Sigmoid colon (tissue), 7 donors: Measurements from ENCODE around the gene RBM28. TPM values are rescaled to one million over a fixed set of nuclear protein-coding genes. Genes with fewer than 3 reads are reported as not detected.

ENCODE experiments used
- DNase-seq: peaks from one replicate; pipeline ENCODE4 v3.0.0-alpha.2; 2019
- H3K27ac ChIP-seq, 4 donors: fragments of 200-600 bp; sonication (generic); one replicate each; pipeline ENCODE4 v1.5.1; 2016 to 2019; ENCODE audit warnings: mild to moderate bottlenecking in 1 of 4
- H3K27me3 ChIP-seq, 3 donors: fragments of 200-600 bp; sonication (generic); one replicate each; pipeline ENCODE4 v1.5.1; 2019; ENCODE audit warnings: mild to moderate bottlenecking in 1 of 3
- H3K36me3 ChIP-seq, 4 donors: fragments of 200-600 bp; sonication (generic); one replicate each; pipeline ENCODE4 v1.5.1; 2016 to 2019
- H3K4me1 ChIP-seq, 4 donors: fragments of 200-600 bp; sonication (generic); one replicate each; pipeline ENCODE4 v1.5.1; 2017 to 2019
- H3K4me3 ChIP-seq, 4 donors: fragments of 200-600 bp; sonication (generic); one replicate each; pipeline ENCODE4 v1.5.1; 2017 to 2019; ENCODE audit warnings: mild to moderate bottlenecking in 2 of 4, moderate library complexity in 1 of 4
- H3K9me3 ChIP-seq, 4 donors: fragments of 200-600 bp in 3 of 4; sonication (generic) in 3 of 4; one replicate each; pipeline versions ENCODE4 v1.5.1 to v1.6.1; 2013 to 2019
- CTCF ChIP-seq, 4 experiments: fragments of 450-650 bp in 3 of 4; fragments of 200-600 bp in 1 of 4; IDR thresholded peaks; one replicate each; pipeline ENCODE4 v1.5.1; 2016 to 2019; ENCODE audit warnings: antibody characterized with exemption in 4 of 4, mild to moderate bottlenecking in 3 of 4, moderate library complexity in 2 of 4
- EP300 ChIP-seq, 4 donors: sonication (generic); formaldehyde crosslinking; IDR thresholded peaks; one replicate each; pipeline ENCODE4 v1.6.1; 2017; ENCODE audit warnings: antibody characterized with exemption in 4 of 4
- POLR2A ChIP-seq, 2 donors: fragments of 450-650 bp; IDR thresholded peaks; one replicate each; pipeline ENCODE4 v1.6.1; 2016; ENCODE audit warnings: antibody characterized with exemption in 2 of 2, mild to moderate bottlenecking in 2 of 2, moderate library complexity in 2 of 2
- POLR2AphosphoS5 ChIP-seq, 4 donors: sonication (generic); formaldehyde crosslinking; IDR thresholded peaks; one replicate each; pipeline ENCODE4 v1.6.1; 2017; ENCODE audit warnings: antibody characterized with exemption in 4 of 4
- WGBS, 2 donors: extraction: QIAGEN DNeasy Blood & Tissue Kit; methylation state at CpG; one replicate each; pipeline ENCODE4 v1.1.7; 2013; 5-methylcytosine and 5-hydroxymethylcytosine counted together
- intact Hi-C: fragments of 100-400 bp; cut with DNase I; formaldehyde crosslinking; loops from one replicate; pipeline ENCODE4 v1.15.1; 2023
- polyA plus RNA-seq, 3 donors: library from polyadenylated mRNA; stranded (reverse); fragments of 200-250 nt; gene quantifications; one replicate each; pipeline ENCODE4 v1.2.3, GENCODE V29; 2013
- total RNA-seq, 4 donors: library from RNA; depleted of rRNA; stranded (reverse); fragments of >200 nt; gene quantifications; one replicate each; pipeline ENCODE4 v1.1.0, GENCODE V29; 2016
- donor health status: healthy with polysubstance abuse.
- donor health status: Bipolar disorder and iron deficiency.
- donor health status: healthy.

The RBM28 gene
- total and polyA plus RNA-seq, 7 donors, result 6.6 to 36.3 (median 15.1) TPM

GRCh38 chr7:128389618-128390329, 46.1 kb upstream of the RBM28 start:
- H3K36me3 ChIP-seq, result peaks cover 0 to 32% (median 18%) of the 10 kb centered on the region in 4 donors
- intact Hi-C loops, result no loop called here
- 78 to 81% methylated on average over 9 of the region's 9 CpGs for WGBS, 2 donors
- H3K27ac ChIP-seq, result no peak overlapping the region
- TF ChIP-seq EP300 (IDR thresholded peaks at IDR 0.05) (no peak), POLR2AphosphoS5 (IDR thresholded peaks at IDR 0.05) (no peak), CTCF (IDR thresholded peaks at IDR 0.05) (no peak), POLR2A (IDR thresholded peaks at IDR 0.05) (no peak)
- peaks cover 0 to 9% (median 7%) of the 10 kb centered on the region in 4 donors for H3K4me1 ChIP-seq
- no peak overlapping the region for H3K4me3 ChIP-seq
- no peaks in the 10 kb centered on the region for H3K9me3 ChIP-seq
- H3K27me3 ChIP-seq, result no peaks in the 10 kb centered on the region
- no peak for DNase-seq

GRCh38 chr7:128389085-128389617, 45.4 kb upstream of the RBM28 start:
- intact Hi-C loops, result no loop called here
- no peaks in the 10 kb centered on the region for H3K27me3 ChIP-seq
- WGBS, 2 donors, result 60 to 69% methylated on average over 2 of the region's 2 CpGs
- H3K4me1 ChIP-seq, result peaks cover 0 to 9% (median 7%) of the 10 kb centered on the region in 4 donors
- no peaks in the 10 kb centered on the region for H3K9me3 ChIP-seq
- no peak overlapping the region for H3K4me3 ChIP-seq
- DNase-seq, result no peak
- TF ChIP-seq EP300 (IDR thresholded peaks at IDR 0.05), result no peak
- no peak for TF ChIP-seq POLR2A (IDR thresholded peaks at IDR 0.05)
- no peak for TF ChIP-seq CTCF (IDR thresholded peaks at IDR 0.05)
- TF ChIP-seq POLR2AphosphoS5 (IDR thresholded peaks at IDR 0.05), result no peak
- peaks cover 0 to 26% (median 14%) of the 10 kb centered on the region in 4 donors for H3K36me3 ChIP-seq
- H3K27ac ChIP-seq, result no peak overlapping the region

GRCh38 chr7:128388145-128388485, 44.4 kb upstream of the RBM28 start:
- Histone ChIP-seq H3K27me3 (no peaks in the 10 kb centered on the region), H3K27ac (no peak overlapping the region), H3K9me3 (no peaks in the 10 kb centered on the region), H3K36me3 (peaks cover 0 to 16% (median 6%) of the 10 kb centered on the region in 4 donors), H3K4me1 (peaks cover 0 to 9% (median 7%) of the 10 kb centered on the region in 4 donors), H3K4me3 (no peak overlapping the region)
- no peak for DNase-seq
- TF ChIP-seq EP300 (IDR thresholded peaks at IDR 0.05) (no peak), POLR2A (IDR thresholded peaks at IDR 0.05) (no peak), CTCF (IDR thresholded peaks at IDR 0.05) (no peak), POLR2AphosphoS5 (IDR thresholded peaks at IDR 0.05) (no peak)
- 52 to 73% methylated on average over 3 of the region's 3 CpGs for WGBS, 2 donors
- intact Hi-C loops, result no loop called here

GRCh38 chr7:128387216-128388144, 43.8 kb upstream of the RBM28 start:
- TF ChIP-seq CTCF (IDR thresholded peaks at IDR 0.05) (peak; percentile 59 to 89 (median 74)), POLR2A (IDR thresholded peaks at IDR 0.05) (no peak)
- Histone ChIP-seq H3K9me3 (no peaks in the 10 kb centered on the region), H3K27me3 (no peaks in the 10 kb centered on the region), H3K4me1 (peaks cover 0 to 9% (median 7%) of the 10 kb centered on the region in 4 donors), H3K36me3 (peaks cover 0 to 9% (median under 1%) of the 10 kb centered on the region in 4 donors), H3K27ac (peak overlapping the region in 1 of 4 donors; percentile 18), H3K4me3 (no peak overlapping the region)
- peak; percentile 91 for DNase-seq
- intact Hi-C loops, result loop anchor here (1.0 to 2.0 kb wide), 2 partner anchors 35 to 40 kb away; no protein-coding TSS in a partner anchor
- 32 to 35% methylated on average over 24 of the region's 24 CpGs for WGBS, 2 donors
